GM18526 (cell line): ENCODE data around the gene NPR2.
A peak's percentile ranks its signal among the peaks of the same experiment; 100 is the strongest.

ENCODE experiments used
- POLR2A ChIP-seq: IDR thresholded peaks from 3 replicates; pipeline ENCODE4 v1.6.1; 2011; ENCODE audit not compliant: insufficient read length; ENCODE audit errors: extremely low read depth

Gene NPR2

GRCh38 chr9:35847792-35848572, 56.6 kb downstream of the NPR2 start:
- TF ChIP-seq POLR2A: peak; percentile 21

- TF ChIP-seq POLR2A: no peak
Measured at GRCh38 chr9:35852267-35852815, 61.0 kb downstream of the NPR2 start.

- no peak for TF ChIP-seq POLR2A
Measured at GRCh38 chr9:35852876-35853865, 61.8 kb downstream of the NPR2 start.

DNA sequence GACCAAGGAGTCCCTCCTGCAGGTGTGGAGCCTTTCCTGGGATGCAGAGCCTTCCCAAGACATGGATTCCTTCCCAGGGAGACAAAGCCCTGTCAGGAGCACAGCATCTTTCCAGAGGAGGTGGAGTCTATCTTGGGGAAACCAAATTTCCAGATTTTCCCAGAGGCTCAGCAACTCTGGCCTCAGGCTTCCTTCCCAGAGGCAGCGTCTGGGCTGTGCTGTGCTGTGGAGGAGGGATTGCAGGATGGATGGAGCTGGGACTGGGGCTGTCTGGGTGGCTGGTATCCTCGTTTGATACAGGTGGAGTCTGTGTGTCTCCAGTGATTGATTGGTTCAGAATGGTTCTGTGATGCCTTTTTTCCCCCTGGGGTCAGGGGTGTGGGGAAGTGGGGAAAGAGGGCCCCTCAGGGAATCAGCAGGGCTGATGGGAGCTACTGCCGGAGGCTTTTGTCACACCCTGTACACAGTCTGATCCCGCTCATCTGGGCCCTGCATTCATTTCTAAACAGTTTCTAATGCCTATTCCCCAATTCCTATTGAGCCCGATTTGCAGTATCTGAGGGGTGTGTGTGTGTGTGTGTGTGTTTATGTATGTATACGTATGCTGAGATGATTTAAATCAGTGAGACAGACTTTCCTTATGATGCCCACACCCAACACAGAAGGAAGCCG, 62.8 kb downstream of the NPR2 start:
- no peak for TF ChIP-seq POLR2A

DNA sequence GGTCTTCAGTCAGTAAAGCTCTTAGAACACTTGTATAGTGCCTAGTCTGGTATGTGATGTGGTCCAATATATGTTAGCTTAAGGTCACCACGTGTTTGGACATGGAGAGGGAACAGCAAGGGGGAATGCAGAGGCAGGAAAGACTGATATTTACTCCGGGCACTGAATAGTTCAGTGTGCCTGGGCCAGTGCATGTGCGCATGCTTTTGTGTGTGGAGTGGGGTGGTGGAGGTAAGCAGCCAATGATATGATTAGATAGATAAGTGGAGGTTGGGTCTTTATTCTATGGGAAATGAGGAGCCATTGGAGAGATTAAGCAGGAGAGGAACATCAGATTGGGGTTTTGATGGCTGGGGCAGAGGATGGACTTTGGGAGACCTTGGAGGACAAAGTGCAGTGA, 64.8 kb downstream of the NPR2 start:
- TF ChIP-seq POLR2A: no peak

GRCh38 chr9:35856882-35857281, 65.5 kb downstream of the NPR2 start:
- TF ChIP-seq POLR2A: no peak

DNA sequence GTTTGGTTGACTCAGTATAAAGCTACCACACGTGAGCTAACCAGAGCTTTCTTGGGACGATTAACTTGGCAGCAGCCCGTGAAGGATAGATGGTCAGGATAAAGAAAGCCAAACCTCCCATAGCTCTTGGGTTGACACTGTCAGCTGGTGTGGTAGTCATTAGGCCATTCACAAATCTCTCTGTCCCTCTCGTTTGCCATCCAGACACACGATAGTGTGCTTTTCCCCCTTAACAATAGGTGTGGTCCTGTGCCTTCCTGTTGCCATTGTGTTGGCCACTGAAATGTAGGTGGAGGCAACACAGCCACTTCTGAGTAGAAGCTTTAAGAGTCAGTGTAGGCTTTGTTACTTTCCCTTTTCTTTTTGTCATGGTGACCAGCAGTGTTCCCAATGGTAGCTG, 67.1 kb downstream of the NPR2 start:
- no peak for TF ChIP-seq POLR2A
